Lower lobe of right lung (tissue), 2 donors: ENCODE results near the gene PPP1R9A. TPM values are rescaled to one million over a fixed set of nuclear protein-coding genes. Genes with fewer than 3 reads are reported as not detected.

Experiments
- ATAC-seq, 2 donors: fragments of 200-7000 bp; cut with Tn5 transposase; one replicate each; pipeline ENCODE4 v1.9.1; 2020 to 2022; ENCODE audit warnings: mild to moderate bottlenecking in 2 of 2, moderate library complexity in 2 of 2
- DNase-seq: peaks from one replicate; pipeline ENCODE4 v3.0.0-alpha.2; 2020
- H3K27ac ChIP-seq: fragments of 200-600 bp; one replicate; pipeline ENCODE4 v1.8.0; 2022
- H3K27me3 ChIP-seq: fragments of 200-600 bp; one replicate; pipeline ENCODE4 v1.8.0; 2022; ENCODE audit warnings: low read depth
- H3K36me3 ChIP-seq: fragments of 200-600 bp; one replicate; pipeline ENCODE4 v1.8.0; 2022; ENCODE audit warnings: mild to moderate bottlenecking
- H3K4me1 ChIP-seq: fragments of 200-600 bp; one replicate; pipeline ENCODE4 v1.8.0; 2022
- H3K4me3 ChIP-seq: fragments of 200-600 bp; one replicate; pipeline ENCODE4 v1.8.0; 2022; ENCODE audit warnings: mild to moderate bottlenecking
- H3K9me3 ChIP-seq: fragments of 200-600 bp; one replicate; pipeline ENCODE4 v1.8.0; 2022
- CTCF ChIP-seq: fragments of 200-600 bp; IDR thresholded peaks from one replicate; pipeline ENCODE4 v1.8.0; 2022; ENCODE audit warnings: antibody characterized with exemption, mild to moderate bottlenecking
- intact Hi-C: fragments of 100-400 bp; cut with DNase I; formaldehyde crosslinking; loops from one replicate; pipeline ENCODE4 v1.11.0; 2022
- total RNA-seq: library from RNA; stranded (reverse); fragmentation: NEBNext Ultra II Directional; extraction: Animal tissue kit (Norgen Biotek cat#: 25700); gene quantifications from one replicate; pipeline ENCODE4 v1.2.1, GENCODE V29; 2021
- donor health status: DM: no; HTN: yes; CAD: no; lungs with severe emphysema.

The PPP1R9A gene
- total RNA-seq, 1 donor from 2014 or later, result 28.9 TPM

GRCh38 chr7:95290166-95290830 lies 382.9 kb downstream of the PPP1R9A start:
- H3K27me3 ChIP-seq, result no peaks in the 10 kb centered on the region
- DNase-seq, result no peak
- no peak for TF ChIP-seq CTCF
- H3K4me3 ChIP-seq, result no peak overlapping the region
- H3K27ac ChIP-seq, result no peak overlapping the region
- H3K4me1 ChIP-seq, result no peaks in the 10 kb centered on the region
- peaks cover 5% of the 10 kb centered on the region for H3K36me3 ChIP-seq
- H3K9me3 ChIP-seq, result no peaks in the 10 kb centered on the region
- intact Hi-C loops, result no loop called here
- ATAC-seq, result no peak

- Histone ChIP-seq H3K27me3 (no peaks in the 10 kb centered on the region), H3K36me3 (no peaks in the 10 kb centered on the region), H3K4me1 (no peaks in the 10 kb centered on the region), H3K4me3 (no peak overlapping the region), H3K9me3 (no peaks in the 10 kb centered on the region), H3K27ac (no peak overlapping the region)
- no peak for TF ChIP-seq CTCF
- DNase-seq (no peak), ATAC-seq (no peak)
- intact Hi-C loops, result no loop called here
Observed at GRCh38 chr7:95295397-95295796, 388.0 kb downstream of the PPP1R9A start.

GRCh38 chr7:95296456-95296855 lies 389.1 kb downstream of the PPP1R9A start:
- no peaks in the 10 kb centered on the region for H3K4me1 ChIP-seq
- intact Hi-C loops, result no loop called here
- no peak for ATAC-seq
- DNase-seq, result no peak
- TF ChIP-seq CTCF, result no peak
- no peaks in the 10 kb centered on the region for H3K9me3 ChIP-seq
- no peak overlapping the region for H3K4me3 ChIP-seq
- H3K36me3 ChIP-seq, result no peaks in the 10 kb centered on the region
- no peak overlapping the region for H3K27ac ChIP-seq
- H3K27me3 ChIP-seq, result no peaks in the 10 kb centered on the region

GRCh38 chr7:95297041-95297440 lies 389.6 kb downstream of the PPP1R9A start:
- TF ChIP-seq CTCF, result no peak
- ATAC-seq, result no peak
- H3K36me3 ChIP-seq, result no peaks in the 10 kb centered on the region
- H3K4me1 ChIP-seq, result no peaks in the 10 kb centered on the region
- no peak overlapping the region for H3K4me3 ChIP-seq
- no peaks in the 10 kb centered on the region for H3K9me3 ChIP-seq
- no peak for DNase-seq
- H3K27ac ChIP-seq, result no peak overlapping the region
- H3K27me3 ChIP-seq, result no peaks in the 10 kb centered on the region
- intact Hi-C loops, result no loop called here

- Histone ChIP-seq H3K4me3 (no peak overlapping the region), H3K27me3 (no peaks in the 10 kb centered on the region), H3K27ac (no peak overlapping the region), H3K9me3 (no peaks in the 10 kb centered on the region), H3K36me3 (no peaks in the 10 kb centered on the region), H3K4me1 (no peaks in the 10 kb centered on the region)
- no peak for DNase-seq
- ATAC-seq, result no peak
- intact Hi-C loops, result no loop called here
- no peak for TF ChIP-seq CTCF
Observed at GRCh38 chr7:95298091-95298490, 390.7 kb downstream of the PPP1R9A start.
